HS-27A (cell line): ENCODE data around the gene SOX6.
"Not testable (repeated sequence)": the region's sequence is repeated elsewhere in the genome, so short reads cannot be mapped to it uniquely, and the experiment has no call there.

Source experiments
- DNase-seq: peaks from one replicate; pipeline ENCODE4 v3.0.0-alpha.2; 2012; ENCODE audit warnings: low read depth, missing footprints

The SOX6 gene

GRCh38 chr11:16356057-16356760, at the start of gene SOX6:
SOX6 (minus strand) TSS chr11:16356546; CDS start chr11:16341248, 15,298 bp downstream.
- DNase-seq = peak; percentile 23

GRCh38 chr11:16404781-16405285, 48.5 kb upstream of the SOX6 start:
- DNase-seq = no peak

- DNase-seq = no peak
Measured at GRCh38 chr11:16403851-16404250, 47.5 kb upstream of the SOX6 start.

- DNase-seq = no peak
Measured at GRCh38 chr11:16403448-16403803, 47.1 kb upstream of the SOX6 start.

- no peak for DNase-seq
Measured at GRCh38 chr11:16402654-16403447, 46.5 kb upstream of the SOX6 start.

GRCh38 chr11:16397390-16397789, 41.0 kb upstream of the SOX6 start:
- DNase-seq = no peak

GRCh38 chr11:16395601-16396000, 39.3 kb upstream of the SOX6 start:
- no peak for DNase-seq

- no peak for DNase-seq
Measured at GRCh38 chr11:16394947-16395346, 38.6 kb upstream of the SOX6 start.

- DNase-seq = no peak
Measured at GRCh38 chr11:16393340-16393739, 37.0 kb upstream of the SOX6 start.

GRCh38 chr11:16392616-16393015, 36.3 kb upstream of the SOX6 start:
- no peak for DNase-seq

GRCh38 chr11:16390826-16391225, 34.5 kb upstream of the SOX6 start:
- not testable (repeated sequence) for DNase-seq

- DNase-seq = no peak
Measured at GRCh38 chr11:16385099-16385498, 28.8 kb upstream of the SOX6 start.

GRCh38 chr11:16382638-16383380, 26.5 kb upstream of the SOX6 start:
- peak; percentile 42 for DNase-seq

- DNase-seq = no peak
Measured at GRCh38 chr11:16382186-16382585, 25.8 kb upstream of the SOX6 start.

- DNase-seq = no peak
Measured at GRCh38 chr11:16380941-16381568, 24.7 kb upstream of the SOX6 start.

GRCh38 chr11:16378906-16379305, 22.6 kb upstream of the SOX6 start:
- DNase-seq = no peak

GRCh38 chr11:16377746-16378145, 21.4 kb upstream of the SOX6 start:
- no peak for DNase-seq

- DNase-seq = not testable (repeated sequence)
Measured at GRCh38 chr11:16375664-16376063, 19.3 kb upstream of the SOX6 start.

- no peak for DNase-seq
Measured at GRCh38 chr11:16373768-16374167, 17.4 kb upstream of the SOX6 start.

GRCh38 chr11:16372355-16372754, 16.0 kb upstream of the SOX6 start:
- DNase-seq = no peak

- no peak for DNase-seq
Measured at GRCh38 chr11:16367252-16367651, 10.9 kb upstream of the SOX6 start.

GRCh38 chr11:16365581-16366228, 9.4 kb upstream of the SOX6 start:
- no peak for DNase-seq
